Hepatocyte (in vitro differentiated cells): ENCODE data around the gene IL20RA. TPM values are rescaled to one million over a fixed set of nuclear protein-coding genes. Genes with fewer than 3 reads are reported as not detected.
A peak's percentile ranks its signal among the peaks of the same experiment; 100 is the strongest.

ENCODE experiments used
- DNase-seq: peaks from one replicate; pipeline ENCODE4 v3.0.0-alpha.2; 2016; ENCODE audit warnings: low spot score
- H2AFZ ChIP-seq: fragments of 200-600 bp; sonication (generic); 2 replicates; pipeline ENCODE4 v1.6.0; 2016; ENCODE audit warnings: antibody characterized with exemption, mild to moderate bottlenecking
- H3K27ac ChIP-seq: fragments of 200-600 bp; sonication (generic); 2 replicates; pipeline ENCODE4 v1.5.1; 2016; ENCODE audit warnings: mild to moderate bottlenecking
- H3K27me3 ChIP-seq: fragments of 200-600 bp; sonication (generic); 2 replicates; pipeline ENCODE4 v1.6.1; 2016
- H3K36me3 ChIP-seq: fragments of 200-600 bp; sonication (generic); replicated peaks from 2 replicates; pipeline ENCODE4 v1.5.1; 2016; ENCODE audit warnings: low read depth; ENCODE audit not compliant: insufficient read depth
- H3K4me1 ChIP-seq: fragments of 200-600 bp; sonication (generic); 2 replicates; pipeline ENCODE4 v1.5.1; 2016; ENCODE audit warnings: mild to moderate bottlenecking, moderate library complexity; ENCODE audit not compliant: insufficient read depth
- H3K4me2 ChIP-seq: fragments of 200-600 bp; sonication (generic); 2 replicates; pipeline ENCODE4 v1.6.0; 2016
- H3K4me3 ChIP-seq: fragments of 200-600 bp; sonication (generic); 2 replicates; pipeline ENCODE4 v1.5.1; 2016; ENCODE audit warnings: mild to moderate bottlenecking
- H3K79me2 ChIP-seq: fragments of 200-600 bp; sonication (generic); 2 replicates; pipeline ENCODE4 v1.6.0; 2017; ENCODE audit warnings: mild to moderate bottlenecking
- H3K9me2 ChIP-seq: fragments of 200-600 bp; sonication (generic); replicated peaks from 2 replicates; pipeline ENCODE4 v1.6.0; 2017; ENCODE audit warnings: mild to moderate bottlenecking; ENCODE audit not compliant: insufficient read depth
- H3K9me3 ChIP-seq: fragments of 200-600 bp; sonication (generic); 2 replicates; pipeline ENCODE4 v1.5.1; 2016; ENCODE audit warnings: low read depth, mild to moderate bottlenecking
- H4K20me1 ChIP-seq: fragments of 200-600 bp; sonication (generic); 2 replicates; pipeline ENCODE4 v1.6.0; 2016; ENCODE audit warnings: mild to moderate bottlenecking; ENCODE audit not compliant: insufficient read depth, poor library complexity, severe bottlenecking
- EZH2 ChIP-seq: fragments of 200-600 bp; sonication (generic); IDR thresholded peaks from 2 replicates; pipeline ENCODE4 v1.6.1; 2016; ENCODE audit warnings: antibody characterized with exemption, mild to moderate bottlenecking, borderline replicate concordance
- EZH2phosphoT487 ChIP-seq: fragments of 200-600 bp; sonication (generic); IDR thresholded peaks from one replicate; pipeline ENCODE4 v1.6.1; 2018; ENCODE audit warnings: antibody characterized with exemption, mild to moderate bottlenecking, low read depth, moderate library complexity; ENCODE audit not compliant: unreplicated experiment, severe bottlenecking
- WGBS: methylation state at CpG from one replicate; pipeline ENCODE4 v1.1.6; 2016; ENCODE audit warnings: low lambda C conversion rate; ENCODE audit errors: missing lambda C conversion rate; 5-methylcytosine and 5-hydroxymethylcytosine counted together
- polyA plus RNA-seq: library from polyadenylated mRNA; unstranded; fragments of >200 nt; fragmentation: Nextera tagmentation; extraction: Ambion mirVana; gene quantifications from 2 replicates; pipeline ENCODE4 v1.2.1, GENCODE V29; 2016
- total RNA-seq: library from RNA; depleted of rRNA; stranded (reverse); fragments of >200 nt; gene quantifications from 2 replicates; pipeline ENCODE4 v1.2.3, GENCODE V29; 2014
- TF ChIP-seq, protein P1 (sequence below): fragments of 200-600 bp; sonication (generic); IDR thresholded peaks from 2 replicates; pipeline ENCODE4 v1.5.1; 2016; ENCODE audit warnings: antibody characterized with exemption, mild to moderate bottlenecking; ENCODE audit not compliant: poor library complexity

Gene IL20RA
- total and polyA plus RNA-seq, 2 experiments from 2014 or later = 0.52 to 0.63 TPM

- no peak overlapping the region for H3K27ac ChIP-seq
- H3K4me1 ChIP-seq = no peaks in the 10 kb centered on the region
- no peaks in the 10 kb centered on the region for H3K36me3 ChIP-seq
- H3K79me2 ChIP-seq = no peaks in the 10 kb centered on the region
- DNase-seq = no peak
- H3K4me3 ChIP-seq = no peak overlapping the region
- TF ChIP-seq EZH2phosphoT487 = no peak
- no peak for TF ChIP-seq EZH2
- TF ChIP-seq, protein P1, sequence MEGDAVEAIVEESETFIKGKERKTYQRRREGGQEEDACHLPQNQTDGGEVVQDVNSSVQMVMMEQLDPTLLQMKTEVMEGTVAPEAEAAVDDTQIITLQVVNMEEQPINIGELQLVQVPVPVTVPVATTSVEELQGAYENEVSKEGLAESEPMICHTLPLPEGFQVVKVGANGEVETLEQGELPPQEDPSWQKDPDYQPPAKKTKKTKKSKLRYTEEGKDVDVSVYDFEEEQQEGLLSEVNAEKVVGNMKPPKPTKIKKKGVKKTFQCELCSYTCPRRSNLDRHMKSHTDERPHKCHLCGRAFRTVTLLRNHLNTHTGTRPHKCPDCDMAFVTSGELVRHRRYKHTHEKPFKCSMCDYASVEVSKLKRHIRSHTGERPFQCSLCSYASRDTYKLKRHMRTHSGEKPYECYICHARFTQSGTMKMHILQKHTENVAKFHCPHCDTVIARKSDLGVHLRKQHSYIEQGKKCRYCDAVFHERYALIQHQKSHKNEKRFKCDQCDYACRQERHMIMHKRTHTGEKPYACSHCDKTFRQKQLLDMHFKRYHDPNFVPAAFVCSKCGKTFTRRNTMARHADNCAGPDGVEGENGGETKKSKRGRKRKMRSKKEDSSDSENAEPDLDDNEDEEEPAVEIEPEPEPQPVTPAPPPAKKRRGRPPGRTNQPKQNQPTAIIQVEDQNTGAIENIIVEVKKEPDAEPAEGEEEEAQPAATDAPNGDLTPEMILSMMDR = no peak
- no peaks in the 10 kb centered on the region for H3K9me2 ChIP-seq
- WGBS = 93% methylated on average over 6 of the region's 6 CpGs
- no peaks in the 10 kb centered on the region for H3K27me3 ChIP-seq
- H3K4me2 ChIP-seq = no peak overlapping the region
- no peaks in the 10 kb centered on the region for H4K20me1 ChIP-seq
- H2AFZ ChIP-seq = no peak overlapping the region
- no peaks in the 10 kb centered on the region for H3K9me3 ChIP-seq
Measured at GRCh38 chr6:136971609-136972008, 73.2 kb downstream of the IL20RA start.

GRCh38 chr6:136969930-136970329 is 74.8 kb downstream of the IL20RA start:
- 69% methylated on average over 4 of the region's 4 CpGs for WGBS

GRCh38 chr6:136969433-136969832 is 75.3 kb downstream of the IL20RA start:
- H3K9me3 ChIP-seq = no peaks in the 10 kb centered on the region
- H3K36me3 ChIP-seq = no peaks in the 10 kb centered on the region
- H3K27ac ChIP-seq = peak overlapping the region; percentile 94
- H2AFZ ChIP-seq = no peak overlapping the region
- H3K9me2 ChIP-seq = no peaks in the 10 kb centered on the region
- peak; percentile 53 for DNase-seq
- H3K4me3 ChIP-seq = no peak overlapping the region
- TF ChIP-seq, protein P1 = no peak
- no peak for TF ChIP-seq EZH2
- no peak for TF ChIP-seq EZH2phosphoT487
- H4K20me1 ChIP-seq = no peaks in the 10 kb centered on the region
- H3K4me2 ChIP-seq = no peak overlapping the region
- H3K4me1 ChIP-seq = no peaks in the 10 kb centered on the region
- 37% methylated on average over 5 of the region's 5 CpGs for WGBS
- H3K79me2 ChIP-seq = no peaks in the 10 kb centered on the region
- H3K27me3 ChIP-seq = no peaks in the 10 kb centered on the region

More at GRCh38 chr6:136969930-136970329, 74.8 kb downstream of the IL20RA start:
- Histone ChIP-seq H3K27ac (peak overlapping the region; percentile 94), H2AFZ (no peak overlapping the region), H3K36me3 (no peaks in the 10 kb centered on the region), H3K4me3 (no peak overlapping the region), H3K4me2 (no peak overlapping the region), H3K9me2 (no peaks in the 10 kb centered on the region), H3K79me2 (no peaks in the 10 kb centered on the region), H4K20me1 (no peaks in the 10 kb centered on the region), H3K9me3 (no peaks in the 10 kb centered on the region), H3K4me1 (no peaks in the 10 kb centered on the region), H3K27me3 (no peaks in the 10 kb centered on the region)
- TF ChIP-seq, protein P1 = no peak
- no peak for TF ChIP-seq EZH2phosphoT487
- peak; percentile 63 for DNase-seq

DNA sequence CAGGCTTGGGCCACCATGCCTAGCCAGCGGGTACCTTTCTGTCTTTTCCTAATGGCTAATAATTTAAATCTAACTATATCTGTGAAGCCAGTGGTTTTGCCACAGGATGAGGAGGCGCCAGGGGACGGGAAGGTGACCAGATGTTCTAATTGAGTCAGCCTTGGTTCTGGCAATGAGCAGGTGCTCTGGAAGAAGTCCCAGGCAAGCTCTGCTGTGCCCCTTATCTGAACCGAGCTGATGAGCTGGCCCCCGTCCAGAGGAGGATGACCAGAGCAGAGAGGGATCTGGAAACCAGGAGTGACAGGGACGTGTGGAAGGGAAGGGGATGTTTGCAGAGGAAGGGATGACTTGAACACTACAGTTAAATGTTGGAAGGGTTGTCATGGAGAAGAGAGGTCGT is 75.9 kb downstream of the IL20RA start:
- no peaks in the 10 kb centered on the region for H3K27me3 ChIP-seq
- H2AFZ ChIP-seq = no peak overlapping the region
- H3K4me1 ChIP-seq = no peaks in the 10 kb centered on the region
- H3K4me2 ChIP-seq = no peak overlapping the region
- no peaks in the 10 kb centered on the region for H3K36me3 ChIP-seq
- DNase-seq = no peak
- TF ChIP-seq EZH2phosphoT487 (no peak), EZH2 (no peak)
- TF ChIP-seq, protein P1 = no peak
- no peaks in the 10 kb centered on the region for H3K9me2 ChIP-seq
- H3K9me3 ChIP-seq = no peaks in the 10 kb centered on the region
- WGBS = 77% methylated on average over 7 of the region's 7 CpGs
- H3K79me2 ChIP-seq = no peaks in the 10 kb centered on the region
- H3K4me3 ChIP-seq = no peak overlapping the region
- no peaks in the 10 kb centered on the region for H4K20me1 ChIP-seq
- H3K27ac ChIP-seq = peak overlapping the region; percentile 94
